Inferior parietal cortex (tissue), 1 donor: ENCODE measurements around the gene LRP8.

Experiments
- DNase-seq: peaks from one replicate; pipeline ENCODE4 v3.0.0-alpha.2; 2016; ENCODE audit errors: extremely low spot score

LRP8 gene

DNA sequence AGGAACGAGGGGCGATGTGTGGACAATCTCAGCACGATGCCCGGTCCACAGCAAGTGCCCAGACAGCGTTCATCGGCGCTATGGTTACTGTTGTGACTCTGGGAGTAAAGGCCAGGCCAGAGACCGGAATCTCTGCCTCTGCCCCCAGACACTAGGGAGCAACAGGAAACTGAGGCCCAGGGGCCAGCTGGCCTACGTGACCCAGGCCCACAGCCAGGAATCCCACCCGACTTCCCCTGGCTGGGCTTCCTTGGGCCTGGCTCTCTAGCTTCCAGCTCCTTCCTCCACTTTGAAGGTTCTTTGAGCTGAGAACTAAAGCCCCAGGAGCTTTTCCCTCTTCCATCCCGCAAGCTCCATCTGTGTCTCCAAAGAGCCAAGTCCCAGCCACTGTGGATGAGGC lies 4.6 kb downstream of the LRP8 start:
- no peak for DNase-seq

DNA sequence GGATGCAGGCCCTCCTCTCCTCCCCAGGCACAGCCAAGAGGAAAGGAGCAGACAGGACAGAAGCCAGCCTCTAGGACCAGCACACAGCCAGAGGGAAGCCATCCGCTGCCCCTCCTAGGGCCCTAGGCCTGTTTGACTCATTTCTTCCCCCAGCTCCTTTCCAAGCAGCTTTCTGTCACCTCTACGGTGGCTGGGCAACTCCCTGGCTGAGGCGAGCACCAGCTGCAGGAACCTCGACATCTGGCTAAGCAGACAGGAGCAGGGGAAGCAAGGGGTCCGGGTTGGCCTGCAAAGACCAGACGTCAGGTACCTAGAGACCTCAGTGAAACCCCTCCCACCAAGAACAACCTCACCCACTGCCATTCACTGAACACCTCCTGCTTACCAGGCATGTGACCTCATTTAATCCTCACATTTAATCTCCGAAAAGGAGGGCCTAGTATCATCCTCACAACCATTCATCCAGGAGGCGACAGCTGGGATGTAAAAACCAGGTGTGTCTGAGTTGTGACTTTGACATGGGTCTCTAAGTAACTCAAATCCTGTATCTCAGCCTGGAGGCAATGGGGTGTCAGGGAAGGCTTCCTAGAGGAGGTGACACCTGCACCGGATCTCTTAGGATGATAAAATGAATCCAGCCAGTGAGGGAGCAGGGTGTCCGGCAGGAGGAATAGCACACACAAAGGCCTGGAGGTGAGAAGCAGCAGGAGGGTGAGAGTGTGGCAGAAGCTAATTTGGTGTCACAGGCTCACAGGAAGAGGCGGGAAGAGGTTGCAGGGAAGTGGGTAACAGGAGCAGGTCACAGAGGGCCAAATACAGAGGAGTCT lies 5.9 kb downstream of the LRP8 start:
- DNase-seq, result no peak

DNA sequence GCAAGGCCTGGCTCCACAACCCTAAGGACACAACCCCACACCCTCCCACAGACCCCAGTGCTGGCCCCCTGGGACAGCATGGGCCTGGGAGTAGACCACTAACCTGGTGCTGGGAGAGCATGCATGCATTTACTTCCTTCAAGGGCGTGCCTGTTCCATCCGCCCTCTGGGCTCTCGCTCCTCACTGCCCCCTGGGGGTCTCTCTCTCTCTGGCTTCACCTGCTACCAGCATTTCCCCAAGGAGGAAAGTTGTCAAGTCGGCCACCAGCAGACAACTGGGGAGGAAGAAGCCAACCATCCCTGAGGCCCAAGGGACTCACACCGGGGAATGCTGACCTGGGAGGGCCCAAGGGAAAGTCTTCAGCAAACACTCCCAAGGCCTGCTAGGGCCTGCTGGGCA lies 6.5 kb downstream of the LRP8 start:
- DNase-seq, result no peak

DNA sequence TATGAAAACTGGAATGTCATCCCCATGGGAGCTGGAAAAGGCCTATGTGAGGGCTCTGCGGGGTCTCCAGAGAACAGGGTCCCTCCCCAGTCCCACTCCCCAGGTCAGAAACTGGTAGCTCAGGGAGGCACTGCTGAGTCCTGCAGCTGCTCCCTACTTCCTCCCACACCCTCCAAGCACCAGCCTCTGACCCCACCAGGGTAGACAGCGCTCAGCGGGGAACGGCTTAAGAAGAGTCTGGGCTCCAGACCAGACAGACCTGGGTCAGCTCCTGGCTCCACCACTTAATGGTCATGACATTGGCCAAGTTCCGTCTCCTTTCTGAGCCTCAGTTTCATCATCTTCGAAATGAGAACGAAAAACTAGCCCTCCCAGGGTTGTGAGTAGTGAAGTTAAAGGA lies 7.2 kb downstream of the LRP8 start:
- DNase-seq, result no peak

DNA sequence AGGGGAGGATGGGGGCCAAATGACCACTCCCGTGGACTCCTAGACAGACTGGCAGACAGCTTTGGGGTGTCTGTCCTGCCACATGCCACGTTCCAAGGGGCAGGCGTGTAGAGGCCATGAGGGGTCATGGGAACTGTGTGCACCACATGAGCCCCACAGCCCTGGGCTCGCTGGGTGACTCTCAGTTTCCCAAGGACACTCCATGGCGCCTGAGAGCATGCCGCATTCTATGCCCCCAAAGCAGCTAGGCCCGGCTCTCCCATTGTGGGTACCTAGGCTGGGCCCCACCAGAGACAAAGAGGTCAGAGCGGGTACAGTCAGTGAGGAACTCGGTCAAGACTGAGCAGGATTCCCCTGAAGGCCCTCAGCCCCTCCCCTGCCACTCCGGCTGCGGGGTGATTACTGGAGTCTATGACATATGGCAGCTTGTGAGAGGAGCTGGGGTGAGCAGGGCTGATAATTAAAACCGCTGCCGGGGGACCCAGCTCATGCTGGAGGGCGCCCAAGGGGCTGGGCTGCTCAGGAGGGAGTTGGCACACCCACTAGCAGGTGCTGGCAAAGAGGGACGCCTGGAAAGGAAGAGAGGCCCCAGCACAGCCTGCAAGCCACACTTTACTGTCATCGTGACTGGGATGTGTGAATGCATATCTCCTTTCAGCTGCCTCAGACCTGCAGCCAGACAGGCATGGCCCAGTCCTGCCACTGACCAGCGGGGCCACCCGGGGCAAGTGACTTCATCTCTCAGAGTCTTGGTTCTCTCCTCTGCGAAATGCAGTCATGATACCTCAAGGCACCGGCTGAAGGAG lies 8.4 kb downstream of the LRP8 start:
- DNase-seq, result no peak

DNA sequence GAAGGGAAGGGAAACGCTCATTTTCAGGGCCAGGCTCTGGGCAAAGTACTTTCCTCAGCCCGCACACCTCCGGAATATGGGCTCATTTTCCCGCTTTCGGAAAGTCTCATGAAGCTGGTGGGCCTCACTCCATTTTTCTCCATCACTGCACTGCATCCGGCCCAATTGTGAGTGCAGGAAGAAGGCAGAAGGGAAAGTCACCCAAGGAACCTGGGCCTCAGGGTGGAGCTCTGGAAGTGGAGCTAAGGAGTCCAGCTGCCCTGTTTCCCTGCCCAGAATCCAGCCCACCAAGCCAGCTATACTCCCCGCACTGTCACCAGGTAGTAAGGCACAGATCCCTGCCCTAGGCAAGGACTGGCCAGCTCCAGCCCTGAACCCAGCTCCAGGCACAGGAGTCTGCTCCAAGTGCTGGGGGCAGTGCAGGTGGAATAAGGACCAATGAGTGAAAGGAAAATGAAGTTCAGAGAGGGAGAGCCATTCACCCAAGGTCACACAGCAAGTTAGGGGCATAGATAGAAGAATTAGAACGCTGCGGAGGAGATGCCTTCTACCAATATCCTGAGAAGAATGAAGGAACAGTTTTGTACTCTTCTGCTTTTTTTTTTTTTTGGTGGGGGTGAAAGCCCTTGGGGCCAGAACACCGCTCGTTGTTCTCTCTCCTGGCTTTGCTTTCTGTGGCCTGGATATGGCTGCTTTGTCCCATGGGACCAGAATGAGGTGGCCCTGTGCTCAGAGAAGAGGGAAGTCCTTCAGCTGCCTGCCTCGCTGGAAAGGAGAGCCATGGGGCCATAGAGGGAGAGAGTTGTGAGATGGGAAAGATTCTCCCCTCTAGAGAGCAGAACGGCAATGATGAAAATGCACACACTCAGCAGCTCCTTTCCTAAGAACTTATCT lies 10.0 kb downstream of the LRP8 start:
- no peak for DNase-seq

DNA sequence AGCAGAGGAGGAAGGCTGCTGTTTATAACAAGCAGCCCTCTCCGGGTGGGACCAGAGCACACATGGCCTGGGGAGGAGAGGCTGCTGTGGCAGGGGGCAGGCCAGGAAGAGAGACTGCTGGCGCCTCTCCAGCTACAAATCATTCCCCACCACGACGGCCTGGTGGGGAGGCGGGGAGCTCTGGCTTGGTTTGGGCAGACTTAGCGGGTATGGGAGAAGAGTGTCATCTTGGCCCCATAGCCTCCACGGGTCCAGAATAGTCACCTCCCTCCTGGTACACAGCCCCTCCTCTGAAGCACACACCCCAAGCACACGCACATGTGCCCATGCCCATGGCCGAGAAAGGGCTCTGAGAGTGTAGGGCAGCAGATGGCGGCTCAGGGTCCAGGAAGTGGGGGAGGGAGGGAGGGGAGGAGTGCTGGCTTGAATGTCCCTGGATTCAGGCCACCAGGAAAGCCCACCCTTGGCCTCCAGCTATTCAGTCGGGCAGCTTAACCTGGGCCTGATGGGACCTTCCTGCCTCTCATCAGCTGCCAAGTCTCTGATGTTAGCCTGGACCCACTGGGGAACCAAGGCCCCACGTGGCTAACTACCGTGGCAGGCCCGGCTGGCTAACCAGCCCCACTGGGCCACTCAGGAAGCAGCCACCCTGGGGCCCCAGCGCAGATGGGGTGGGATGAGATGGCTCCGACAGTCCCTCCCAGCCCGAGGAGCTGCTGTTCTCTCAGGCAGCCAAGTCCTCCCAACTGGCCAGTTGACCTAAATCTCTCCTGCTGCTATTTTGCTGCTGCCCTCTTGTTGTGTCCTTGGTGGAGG lies 10.9 kb downstream of the LRP8 start:
- no peak for DNase-seq

DNA sequence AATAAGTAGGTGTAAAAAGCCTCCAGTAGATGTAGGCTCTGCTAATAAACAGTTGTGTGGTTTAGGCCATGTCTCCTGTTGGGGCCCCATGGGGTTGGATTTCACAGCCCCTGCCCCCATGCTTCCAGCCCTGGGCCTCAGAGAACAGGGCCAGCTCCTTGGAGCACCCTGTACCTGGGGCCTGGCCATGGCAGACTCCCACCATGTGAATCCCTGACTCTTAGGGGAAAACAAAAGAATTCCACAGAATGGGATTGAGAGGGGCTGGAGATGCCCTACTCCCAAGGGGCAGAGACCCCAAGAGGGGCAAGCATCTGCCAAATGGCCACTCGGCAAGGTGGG lies 11.5 kb downstream of the LRP8 start:
- no peak for DNase-seq

DNA sequence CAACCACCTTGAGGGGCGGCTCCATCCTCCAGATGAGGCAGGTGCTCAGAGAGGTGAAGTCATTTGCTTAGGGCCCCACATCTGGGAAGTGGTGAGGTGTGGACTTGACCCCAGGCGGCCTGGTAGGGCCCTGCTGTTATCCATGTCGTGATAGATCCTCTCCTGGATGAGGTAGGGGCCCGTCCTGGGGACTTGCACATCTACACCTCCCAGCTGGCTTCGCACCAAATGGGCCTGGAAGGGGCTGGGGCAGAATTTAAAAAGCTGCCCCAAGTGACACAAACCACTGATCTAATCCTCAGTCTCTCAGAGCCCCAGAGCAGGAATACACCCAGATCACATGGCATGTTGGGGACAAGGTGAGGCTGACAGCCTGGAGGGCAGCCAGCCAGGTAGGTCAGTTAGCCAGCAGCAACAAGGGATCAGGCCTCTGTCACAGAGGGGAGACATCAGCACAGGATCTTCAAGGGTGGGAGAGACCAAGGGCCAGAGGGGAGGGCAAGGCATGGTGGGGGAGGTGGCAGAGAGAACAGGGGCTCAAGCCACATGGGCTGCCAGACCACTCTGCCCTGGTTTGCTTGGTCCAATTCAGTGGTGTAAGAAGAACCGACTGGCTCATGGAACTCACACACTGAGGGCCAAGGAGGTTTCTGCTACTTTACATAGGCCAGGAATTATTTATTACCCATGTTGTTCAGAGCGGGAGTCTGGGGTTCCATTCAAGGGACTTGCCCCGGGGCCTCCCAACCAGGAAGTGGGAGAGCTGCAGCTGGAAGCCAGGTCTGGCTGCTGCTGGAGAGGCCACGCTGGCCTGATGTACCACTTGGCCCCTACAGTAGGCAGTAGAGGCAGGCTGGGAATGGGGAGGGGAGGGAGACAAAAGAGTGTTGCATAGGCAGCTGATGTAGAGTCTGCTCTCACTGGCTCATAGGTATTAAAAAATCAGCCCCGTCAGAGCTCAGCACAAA lies 12.1 kb downstream of the LRP8 start:
- DNase-seq, result no peak

DNA sequence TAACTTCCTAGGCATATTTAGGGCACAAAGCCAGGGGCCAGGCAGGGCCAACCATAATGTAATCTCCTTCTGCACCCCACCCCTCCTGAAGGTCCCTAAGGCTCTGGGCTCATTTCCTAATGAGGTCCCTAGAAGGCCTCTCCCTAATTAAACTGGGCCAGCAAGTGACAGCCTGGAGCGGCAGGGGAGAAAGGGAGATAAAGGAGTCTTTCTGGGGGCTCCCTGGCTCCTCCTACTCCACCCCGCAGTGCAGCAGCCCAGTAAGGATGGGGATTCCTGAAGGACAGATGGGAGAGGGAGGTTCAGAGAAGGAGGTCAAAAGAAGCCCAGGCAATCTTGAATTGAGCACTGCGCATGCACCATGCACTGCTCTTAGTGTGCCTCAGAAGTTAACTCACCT lies 12.8 kb downstream of the LRP8 start:
- DNase-seq, result no peak

DNA sequence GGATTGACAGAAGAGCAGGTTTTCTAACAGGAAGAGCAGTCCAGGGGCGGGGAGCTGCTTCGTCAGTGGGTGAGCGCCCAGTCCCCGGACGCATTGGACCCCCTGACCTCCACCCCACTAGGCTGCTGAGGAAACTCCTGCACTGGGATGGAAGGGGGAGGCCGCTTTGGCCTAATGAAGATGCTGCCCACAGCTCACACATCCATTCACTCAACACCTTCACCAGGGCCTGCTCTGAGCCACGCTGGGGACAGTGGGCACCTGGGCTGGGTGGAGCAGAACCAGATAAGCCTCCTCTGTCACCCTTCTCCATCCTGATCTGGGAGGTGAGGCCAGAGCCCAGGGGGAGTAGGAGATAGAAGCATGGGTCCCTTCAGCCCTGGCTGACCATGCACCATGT lies 13.3 kb downstream of the LRP8 start:
- no peak for DNase-seq

DNA sequence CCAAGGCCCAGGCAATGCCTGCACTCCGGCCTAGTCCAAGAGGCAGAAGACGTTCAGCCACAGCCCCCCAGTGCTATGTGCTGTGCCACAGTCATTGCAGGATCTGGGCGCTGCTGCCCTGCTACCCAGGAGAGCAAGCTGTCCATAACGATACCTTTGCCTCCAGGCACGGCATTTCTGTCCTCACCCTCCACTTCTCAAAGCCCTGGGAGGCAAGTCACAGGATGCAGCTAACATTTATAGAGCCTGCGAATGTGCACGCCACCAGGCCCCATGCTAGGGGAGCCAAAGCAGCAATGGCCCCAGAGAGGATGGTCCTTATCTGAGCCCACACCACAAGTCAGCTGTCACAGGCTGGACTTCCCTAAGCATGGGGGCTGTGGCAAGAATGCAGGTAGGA lies 13.8 kb downstream of the LRP8 start:
- no peak for DNase-seq

DNA sequence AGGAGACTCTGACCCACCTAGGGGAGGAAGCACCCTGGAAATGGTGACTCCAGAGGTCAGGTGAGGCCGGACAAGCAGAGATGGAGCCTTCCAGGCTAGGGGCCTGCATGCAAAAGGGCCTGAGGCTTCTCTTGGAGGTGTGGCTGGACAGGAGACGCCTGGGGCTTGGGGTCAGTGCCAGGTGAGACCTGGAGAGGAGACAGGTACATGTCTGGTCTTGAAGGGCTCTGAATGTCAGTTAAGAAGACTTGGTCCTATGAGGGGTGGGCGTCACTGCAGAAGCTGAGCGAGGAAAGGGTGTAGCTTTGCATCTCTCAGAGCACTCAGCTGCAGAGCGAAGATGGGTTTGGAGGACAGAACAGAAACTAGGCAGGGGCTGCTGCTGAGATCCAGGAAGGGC lies 14.3 kb downstream of the LRP8 start:
- no peak for DNase-seq

DNA sequence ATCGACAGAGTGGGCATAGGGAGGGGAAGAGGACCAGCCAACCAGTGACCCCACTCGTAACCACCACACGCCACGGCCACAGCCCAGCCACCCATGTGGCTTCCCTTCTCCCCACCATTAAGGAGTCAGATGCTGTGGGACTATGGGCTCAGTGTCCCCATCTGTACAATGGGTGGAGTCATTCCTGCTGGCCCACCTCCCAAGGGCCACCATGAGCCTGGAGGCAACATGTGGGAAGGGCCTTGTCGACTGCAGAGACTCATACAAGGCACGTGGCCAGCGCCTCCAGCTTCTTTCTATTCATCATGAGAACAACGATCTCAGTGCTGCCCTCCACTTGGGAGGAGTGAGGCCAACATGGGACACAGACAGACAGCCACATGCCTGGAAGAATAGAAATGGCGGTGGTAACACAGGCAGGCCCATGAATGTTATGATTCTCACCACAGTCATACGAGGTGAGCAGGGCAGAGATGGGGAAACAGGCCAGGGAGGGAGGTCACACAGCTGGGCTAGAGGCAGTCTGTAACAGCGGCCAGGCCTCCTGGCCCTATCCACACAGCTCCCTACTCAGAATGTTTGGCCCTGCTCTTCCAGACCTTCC lies 16.1 kb downstream of the LRP8 start:
- DNase-seq, result no peak

DNA sequence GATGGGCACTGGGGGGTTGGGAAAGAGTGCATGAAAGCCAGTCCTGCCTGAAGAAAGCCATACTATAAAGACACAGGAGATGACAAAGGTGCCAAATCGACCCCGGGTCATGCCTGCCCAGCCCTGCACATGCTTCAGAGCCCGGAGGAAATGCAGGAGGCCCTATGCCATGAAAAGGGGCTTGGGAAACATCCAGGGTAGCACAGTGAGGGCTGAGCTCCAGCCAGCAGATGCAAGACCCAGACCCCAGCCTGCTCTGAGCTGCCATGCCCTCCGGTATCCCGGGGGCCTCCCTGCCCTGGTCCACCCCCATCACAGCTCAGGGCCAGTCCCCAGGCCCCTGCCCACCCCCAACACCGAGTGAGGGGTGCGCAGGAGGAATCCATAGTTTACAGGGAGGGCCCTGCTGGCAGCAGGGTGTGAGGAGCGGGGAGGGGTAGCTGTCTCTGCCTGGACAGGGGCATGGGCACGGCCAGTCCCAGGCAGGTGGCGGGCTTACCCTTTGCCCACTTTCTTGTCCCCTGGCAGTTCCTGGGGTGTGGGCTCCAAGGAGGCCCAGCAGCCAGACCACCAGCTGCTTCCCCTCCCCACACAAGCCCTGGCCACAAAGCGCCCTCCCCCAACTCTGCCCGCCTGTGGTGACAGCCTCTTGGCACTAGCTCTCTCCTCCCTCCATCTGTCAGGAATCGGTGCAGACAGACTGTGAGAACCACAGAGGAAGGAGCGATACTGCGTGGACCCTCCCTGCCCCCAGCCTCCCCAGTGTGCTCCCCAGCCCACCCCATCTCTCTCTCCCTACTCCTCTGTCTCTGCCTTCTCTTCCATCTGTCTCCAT lies 16.8 kb downstream of the LRP8 start:
- no peak for DNase-seq

DNA sequence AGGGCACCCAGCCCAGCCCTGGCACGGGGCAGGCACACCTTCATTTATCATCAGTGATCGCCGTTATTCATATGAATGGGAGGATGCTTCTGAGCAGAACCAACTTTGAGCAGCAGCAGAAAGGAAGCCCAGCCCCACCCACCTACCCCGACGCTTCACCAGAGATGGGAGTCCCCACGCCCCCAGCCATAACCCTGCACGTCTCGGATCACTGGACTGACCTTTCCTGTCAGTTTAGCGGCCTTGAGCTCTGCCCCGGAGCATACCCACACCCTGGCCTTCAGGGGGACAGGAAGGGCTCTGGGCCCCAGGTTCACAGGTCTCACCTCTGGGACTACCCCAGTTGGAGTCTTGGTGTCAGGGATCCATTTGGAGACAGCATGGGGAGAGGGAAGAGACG lies 18.1 kb downstream of the LRP8 start:
- DNase-seq, result no peak

DNA sequence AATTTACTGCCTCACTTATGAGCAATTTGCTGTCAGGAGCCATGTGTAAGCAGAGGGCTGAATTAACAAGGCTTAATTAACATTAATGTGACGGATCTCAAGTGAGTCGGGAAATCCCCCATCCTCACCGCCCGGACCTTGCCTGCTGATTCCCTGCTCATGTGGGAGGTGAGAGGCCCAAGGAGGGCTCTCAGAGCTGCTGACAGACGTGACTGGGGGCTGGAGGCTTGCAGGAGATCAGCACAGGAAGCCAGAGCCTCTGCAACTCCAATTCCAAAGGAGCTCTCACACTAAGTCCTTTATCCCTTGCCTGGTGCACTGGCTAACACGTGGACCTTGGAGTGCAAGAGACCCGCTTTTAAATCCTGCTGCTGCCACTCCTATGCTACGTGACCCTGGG lies 19.4 kb downstream of the LRP8 start:
- no peak for DNase-seq

DNA sequence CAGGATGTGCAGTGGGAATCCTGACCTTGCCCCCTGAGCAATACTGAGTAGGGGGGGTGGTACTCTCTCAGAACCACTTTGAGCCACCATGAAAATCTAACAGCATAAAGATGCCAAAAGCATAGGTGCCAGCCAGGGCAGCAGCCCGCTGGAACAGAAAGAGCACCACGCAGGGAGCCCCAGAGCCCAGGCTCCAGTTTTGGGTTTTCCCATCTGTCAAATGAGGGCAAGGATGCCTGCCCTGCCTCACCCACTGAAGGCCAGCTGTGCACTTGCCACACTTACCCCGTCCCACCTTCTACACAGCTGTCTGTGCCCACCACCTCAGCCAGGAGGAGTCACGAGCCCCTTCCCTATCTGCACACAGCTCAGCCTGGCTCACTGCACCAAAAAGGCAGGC lies 20.8 kb downstream of the LRP8 start:
- no peak for DNase-seq

DNA sequence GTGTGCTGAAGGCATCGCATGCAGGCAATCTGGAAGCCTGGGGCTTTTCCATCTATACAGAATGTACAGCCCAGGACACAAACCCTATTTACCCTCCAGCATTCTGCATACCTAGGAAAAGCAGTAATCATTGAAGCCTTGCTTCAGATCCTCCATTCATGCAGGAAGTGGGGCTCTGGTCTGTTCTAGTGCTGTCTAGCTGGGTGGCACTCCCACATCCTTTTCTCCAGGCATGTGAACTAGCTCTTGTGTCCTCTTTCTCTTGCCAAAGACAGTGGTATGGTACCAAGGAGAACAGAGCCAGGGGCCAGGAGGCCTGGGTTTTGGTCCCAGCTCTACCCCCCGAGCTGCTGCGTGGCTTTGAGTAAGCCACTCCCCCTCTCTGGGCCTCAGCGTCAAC lies 21.7 kb downstream of the LRP8 start:
- no peak for DNase-seq
